HEK293 (cell line): ENCODE measurements around the gene MT1HL1.

ENCODE experiments used
- HIC1 ChIP-seq: fragments of 450-650 bp; formaldehyde crosslinking; IDR thresholded peaks from 2 replicates; pipeline ENCODE4 v1.5.1; 2016; ENCODE audit warnings: missing biosample characterization, missing genetic modification characterization
- HOXA7 ChIP-seq: sonication (generic); formaldehyde crosslinking; IDR thresholded peaks from 2 replicates; pipeline ENCODE4 v1.8.1; 2022; ENCODE audit warnings: missing genetic modification reagents, borderline replicate concordance
- IKZF3 ChIP-seq: fragments of 450-650 bp; IDR thresholded peaks from 2 replicates; pipeline ENCODE4 v1.5.0; 2018; ENCODE audit warnings: missing biosample characterization, mild to moderate bottlenecking, missing genetic modification characterization, moderate library complexity
- SETDB1 ChIP-seq: IDR thresholded peaks from one replicate; pipeline ENCODE4 v1.6.1; 2017; ENCODE audit warnings: mild to moderate bottlenecking, low read length, moderate library complexity, mixed read lengths; ENCODE audit not compliant: insufficient read length
- ZBTB26 ChIP-seq: fragments of 450-650 bp; formaldehyde crosslinking; optimal IDR thresholded peaks from 2 replicates; pipeline ENCODE3; 2016; ENCODE audit warnings: missing biosample characterization, mild to moderate bottlenecking, missing genetic modification characterization
- ZNF112 ChIP-seq: fragments of 450-650 bp; formaldehyde crosslinking; IDR thresholded peaks from 2 replicates; pipeline ENCODE4 v1.5.0; 2017; ENCODE audit warnings: missing biosample characterization, missing genetic modification characterization
- ZNF114 ChIP-seq: fragments of 450-650 bp; formaldehyde crosslinking; IDR thresholded peaks from 2 replicates; pipeline ENCODE4 v1.5.0; 2017; ENCODE audit warnings: missing biosample characterization, missing genetic modification characterization
- ZNF148 ChIP-seq: fragments of 450-650 bp; formaldehyde crosslinking; IDR thresholded peaks from 2 replicates; pipeline ENCODE4 v1.5.0; 2017; ENCODE audit warnings: missing biosample characterization, missing genetic modification characterization, borderline replicate concordance
- ZNF16 ChIP-seq: fragments of 450-650 bp; formaldehyde crosslinking; IDR thresholded peaks from 2 replicates; pipeline ENCODE4 v1.5.1; 2016; ENCODE audit warnings: low read depth, missing biosample characterization, missing genetic modification characterization
- ZNF184 ChIP-seq: fragments of 450-650 bp; IDR thresholded peaks from 2 replicates; pipeline ENCODE4 v1.5.1; 2018; ENCODE audit warnings: missing biosample characterization, mild to moderate bottlenecking, missing genetic modification characterization
- ZNF214 ChIP-seq: fragments of 450-650 bp; formaldehyde crosslinking; IDR thresholded peaks from 2 replicates; pipeline ENCODE4 v1.5.1; 2017; ENCODE audit warnings: missing biosample characterization, mild to moderate bottlenecking, missing genetic modification characterization, borderline replicate concordance
- ZNF223 ChIP-seq: fragments of 450-650 bp; formaldehyde crosslinking; IDR thresholded peaks from 2 replicates; pipeline ENCODE4 v1.5.1; 2016; ENCODE audit warnings: missing biosample characterization, missing genetic modification characterization
- ZNF23 ChIP-seq: fragments of 450-650 bp; formaldehyde crosslinking; IDR thresholded peaks from 2 replicates; pipeline ENCODE4 v1.5.1; 2016; ENCODE audit warnings: missing biosample characterization, missing genetic modification characterization, borderline replicate concordance
- ZNF248 ChIP-seq: fragments of 450-650 bp; formaldehyde crosslinking; IDR thresholded peaks from 2 replicates; pipeline ENCODE4 v1.5.1; 2017; ENCODE audit warnings: missing biosample characterization, missing genetic modification characterization
- ZNF26 ChIP-seq: fragments of 450-650 bp; formaldehyde crosslinking; IDR thresholded peaks from 2 replicates; pipeline ENCODE4 v1.5.1; 2016; ENCODE audit warnings: missing biosample characterization, missing genetic modification characterization
- ZNF266 ChIP-seq: fragments of 450-650 bp; formaldehyde crosslinking; IDR thresholded peaks from 2 replicates; pipeline ENCODE4 v1.5.1; 2016; ENCODE audit warnings: missing biosample characterization, missing genetic modification characterization, low read depth
- ZNF324 ChIP-seq: fragments of 450-650 bp; formaldehyde crosslinking; IDR thresholded peaks from 2 replicates; pipeline ENCODE4 v1.5.1; 2016; ENCODE audit warnings: missing biosample characterization, missing genetic modification characterization
- ZNF362 ChIP-seq: fragments of 450-650 bp; formaldehyde crosslinking; IDR thresholded peaks from 2 replicates; pipeline ENCODE4 v1.5.1; 2016; ENCODE audit warnings: missing biosample characterization, missing genetic modification characterization
- ZNF398 ChIP-seq: fragments of 450-650 bp; formaldehyde crosslinking; IDR thresholded peaks from 2 replicates; pipeline ENCODE4 v1.5.1; 2017; ENCODE audit warnings: missing biosample characterization, missing genetic modification characterization
- ZNF404 ChIP-seq: fragments of 450-650 bp; formaldehyde crosslinking; IDR thresholded peaks from 2 replicates; pipeline ENCODE4 v1.5.1; 2017; ENCODE audit warnings: missing biosample characterization, missing genetic modification characterization
- ZNF473 ChIP-seq: fragments of 450-650 bp; formaldehyde crosslinking; IDR thresholded peaks from 2 replicates; pipeline ENCODE4 v1.5.1; 2017; ENCODE audit warnings: missing biosample characterization, missing genetic modification characterization
- ZNF48 ChIP-seq: fragments of 450-650 bp; formaldehyde crosslinking; IDR thresholded peaks from 2 replicates; pipeline ENCODE4 v1.5.1; 2016; ENCODE audit warnings: missing biosample characterization, missing genetic modification characterization
- ZNF561 ChIP-seq: fragments of 450-650 bp; IDR thresholded peaks from 2 replicates; pipeline ENCODE4 v1.5.1; 2018; ENCODE audit warnings: missing biosample characterization, missing genetic modification characterization, borderline replicate concordance
- ZNF571 ChIP-seq: fragments of 450-650 bp; formaldehyde crosslinking; IDR thresholded peaks from 2 replicates; pipeline ENCODE4 v1.5.0; 2017; ENCODE audit warnings: missing biosample characterization, missing genetic modification characterization
- ZNF624 ChIP-seq: fragments of 450-650 bp; formaldehyde crosslinking; IDR thresholded peaks from 2 replicates; pipeline ENCODE4 v1.5.1; 2017; ENCODE audit warnings: missing biosample characterization, missing genetic modification characterization
- ZNF660 ChIP-seq: fragments of 450-650 bp; IDR thresholded peaks from 2 replicates; pipeline ENCODE4 v1.5.1; 2018; ENCODE audit warnings: missing biosample characterization, mild to moderate bottlenecking, missing genetic modification characterization
- ZNF677 ChIP-seq: fragments of 450-650 bp; IDR thresholded peaks from 2 replicates; pipeline ENCODE4 v1.5.0; 2018; ENCODE audit warnings: missing biosample characterization, mild to moderate bottlenecking, missing genetic modification characterization, moderate library complexity
- ZNF692 ChIP-seq: fragments of 450-650 bp; formaldehyde crosslinking; IDR thresholded peaks from 2 replicates; pipeline ENCODE4 v1.5.1; 2016; ENCODE audit warnings: missing biosample characterization, missing genetic modification characterization
- ZNF701 ChIP-seq: fragments of 450-650 bp; formaldehyde crosslinking; IDR thresholded peaks from 2 replicates; pipeline ENCODE4 v1.5.1; 2016; ENCODE audit warnings: missing biosample characterization, missing genetic modification characterization

MT1HL1 gene

GRCh38 chr1:237005674-237006073 is 1.4 kb upstream of the MT1HL1 start (continued):
- TF ChIP-seq ZNF398 (tag by site-specific recombination) (peak; percentile 64), ZNF561 (0 out of 2 replicates have a peak, but pooled peaks have one; percentile 42), ZNF148 (peak; percentile 68; the same call in 1 of the 2 replicates), ZNF23 (tag by site-specific recombination) (no peak), ZNF324 (tag by site-specific recombination) (no peak), ZNF660 (tag by site-specific recombination) (peak; percentile 66; the same call in 1 of the 2 replicates), ZNF248 (tag by site-specific recombination) (peak; percentile 78; the same call in 1 of the 2 replicates), ZNF404 (tag by site-specific recombination) (no peak), ZNF184 (tag by site-specific recombination) (peak; percentile 78; the same call in 1 of the 2 replicates), SETDB1 (no peak), ZNF112 (peak; percentile 81), ZNF214 (tag by site-specific recombination) (no peak), ZNF692 (tag by site-specific recombination) (no peak), ZNF624 (tag by site-specific recombination) (peak; percentile 81; the same call in 1 of the 2 replicates), ZNF16 (tag by site-specific recombination) (no peak), HOXA7 (no peak), ZNF677 (tag by site-specific recombination) (0 out of 2 replicates have a peak, but pooled peaks have one; percentile 48), ZNF114 (tag by site-specific recombination) (no peak), ZNF48 (no peak), ZNF266 (tag by site-specific recombination) (no peak), ZNF571 (tag by site-specific recombination) (peak; percentile 75; the same call in 1 of the 2 replicates), ZNF26 (no peak), ZNF362 (tag by site-specific recombination) (0 out of 2 replicates have a peak, but pooled peaks have one; percentile 54), ZNF701 (tag by site-specific recombination) (no peak), ZBTB26 (tag by site-specific recombination) (no peak), IKZF3 (tag by site-specific recombination) (no peak), HIC1 (tag by site-specific recombination) (no peak), ZNF223 (tag by site-specific recombination) (no peak), ZNF473 (tag by site-specific recombination) (0 out of 2 replicates have a peak, but pooled peaks have one; percentile 27)
